ENCODE measurements around the gene PJA2. TPM values are rescaled to one million over a fixed set of nuclear protein-coding genes. Genes with fewer than 3 reads are reported as not detected.

Gene PJA2
- total and polyA plus RNA-seq, 9 of the 15 experiments (the other 6 are each of a cell fraction or from before 2014, with no cell fraction given), result 25.1 to 82.1 (median 50.1) TPM

- no peak overlapping the region for H2AFZ ChIP-seq (ENCODE audit: low read depth, low read length)
- no peak overlapping the region for H3K27ac ChIP-seq (ENCODE audit: extremely low read depth, low read depth, low read length)
- intact Hi-C loops (cut with micrococcal nuclease) (no loop called here), in situ Hi-C loops (cut with MboI) (no loop called here)
- no TSS peak for BruUV-seq (replicated peaks)
- H3K9me1 ChIP-seq (ENCODE audit: control insufficient read depth, insufficient read depth, low read length), result no peaks in the 10 kb centered on the region
- H3K27me3 ChIP-seq (ENCODE audit: control insufficient read depth in 2 of 2, insufficient read depth in 2 of 2, low read length in 2 of 2), result no peaks in the 10 kb centered on the region
- no peak; the same call in 2 of the 3 replicates for ATAC-seq
- TF ChIP-seq CEBPB (tag; IDR thresholded peaks at IDR 0.05) (peak; percentile 49; the same call in 1 of the 2 replicates), TFAM (CRISPR knock-in tag; conservative IDR thresholded peaks at IDR 0.05) (no peak)
- no peaks in the 10 kb centered on the region for H3K9me3 ChIP-seq (replicated peaks; ENCODE audit: control insufficient read depth, insufficient read depth, low read depth, low read length)
- H3K36me3 ChIP-seq (ENCODE audit: control insufficient read depth, insufficient read depth, low read length), result peaks cover 46% of the 10 kb centered on the region
- ChIA-PET CTCF (ENCODE audit: low intra/inter-chr PET ratio) (no interaction called here), POLR2A (no interaction called here)
- no peak overlapping the region for H3K4me3 ChIP-seq
- no peak for DNase-seq (ENCODE audit: extremely low read depth in 1 of 4, low spot score in 3 of 4)
- H3K9ac ChIP-seq (ENCODE audit: insufficient read depth in 1 of 2, low read depth in 2 of 2, low read length in 2 of 2), result no peak overlapping the region
- WGBS (ENCODE audit: insufficient coverage, low coverage, missing lambda C conversion rate), result 91% methylated on average over 2 of the region's 2 CpGs
- H3K79me2 ChIP-seq (ENCODE audit: control insufficient read depth, insufficient read depth, low read length), result no peaks in the 10 kb centered on the region
- FAIRE-seq, result no peak
- no peaks in the 10 kb centered on the region for H3K4me1 ChIP-seq (replicated peaks in 1 of 2; ENCODE audit: control insufficient read depth in 2 of 2, insufficient read depth in 2 of 2, low read length in 2 of 2)
- H3K4me2 ChIP-seq (ENCODE audit: insufficient read depth, low read length), result no peak overlapping the region
- H4K20me1 ChIP-seq (replicated peaks; ENCODE audit: control insufficient read depth, insufficient read depth, low read length), result no peaks in the 10 kb centered on the region; the same call in 1 of the 2 replicates
Measured at GRCh38 chr5:109351988-109352864, 57.5 kb downstream of the PJA2 start.

DNA sequence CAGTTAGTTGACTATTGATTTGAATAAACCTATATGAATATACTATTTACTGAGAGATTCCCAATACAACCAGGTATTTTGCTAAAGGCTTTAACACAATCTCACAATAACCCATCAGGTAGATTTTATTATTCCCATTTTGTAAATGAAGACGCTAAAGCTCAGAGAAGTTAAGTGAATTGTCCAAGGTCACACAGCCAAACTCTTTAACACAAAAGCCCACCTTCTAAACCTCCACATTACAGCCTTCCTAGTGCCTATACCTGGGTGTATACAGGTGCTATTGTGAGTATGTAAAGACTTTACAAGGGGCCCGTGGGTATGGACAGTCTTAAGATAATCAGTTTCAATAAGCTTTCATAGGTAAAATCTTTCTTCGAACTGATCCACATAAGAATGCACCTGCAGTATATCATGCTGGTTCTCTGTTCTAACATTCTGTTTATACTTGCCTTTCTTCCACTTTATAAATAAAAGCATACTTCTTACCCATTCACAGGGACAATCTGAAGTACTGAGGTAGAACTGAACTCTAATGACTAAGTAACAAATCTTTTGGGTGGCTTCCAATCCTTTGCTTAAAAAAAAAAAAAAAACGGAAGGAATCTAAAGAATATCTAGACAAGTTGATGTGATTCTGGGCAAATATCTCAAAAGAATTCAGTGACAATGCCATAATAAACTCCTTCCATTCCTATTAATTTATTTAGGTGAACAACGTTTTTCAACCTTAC, 59.1 kb downstream of the PJA2 start:
- no peak overlapping the region for H3K27ac ChIP-seq (ENCODE audit: extremely low read depth, low read depth, low read length)
- intact Hi-C loops (cut with micrococcal nuclease), result no loop called here
- TF ChIP-seq BCOR (IDR thresholded peaks at IDR 0.05) (peak; percentile 43; the same call in 1 of the 2 replicates), ZNF318 (IDR thresholded peaks at IDR 0.05; ENCODE audit: borderline replicate concordance in 1 of 2, low read depth in 1 of 2) (no peak), ZFP36 (IDR thresholded peaks at IDR 0.05; ENCODE audit: low read depth, low read length, partially characterized antibody) (peak; percentile 57)

More for the DNA sequence above, 59.1 kb downstream of the PJA2 start:
- Histone ChIP-seq H3K79me2 (ENCODE audit: control insufficient read depth, insufficient read depth, low read length) (0 out of 3 replicates have a peak, but pooled peaks cover 3% of the 10 kb centered on the region), H3K27me3 (ENCODE audit: control insufficient read depth in 2 of 2, insufficient read depth in 2 of 2, low read length in 2 of 2) (no peaks in the 10 kb centered on the region), H4K20me1 (replicated peaks; ENCODE audit: control insufficient read depth, insufficient read depth, low read length) (no peaks in the 10 kb centered on the region; the same call in 1 of the 2 replicates), H3K4me2 (ENCODE audit: insufficient read depth, low read length) (no peak overlapping the region), H3K4me3 (no peak overlapping the region), H3K4me1 (replicated peaks in 1 of 2; ENCODE audit: control insufficient read depth in 2 of 2, insufficient read depth in 2 of 2, low read length in 2 of 2) (no peaks in the 10 kb centered on the region), H3K36me3 (ENCODE audit: control insufficient read depth, insufficient read depth, low read length) (peaks cover 51% of the 10 kb centered on the region), H2AFZ (ENCODE audit: low read depth, low read length) (no peak overlapping the region), H3K9me3 (replicated peaks; ENCODE audit: control insufficient read depth, insufficient read depth, low read depth, low read length) (no peaks in the 10 kb centered on the region), H3K9ac (ENCODE audit: insufficient read depth in 1 of 2, low read depth in 2 of 2, low read length in 2 of 2) (no peak overlapping the region), H3K9me1 (ENCODE audit: control insufficient read depth, insufficient read depth, low read length) (no peaks in the 10 kb centered on the region)
- no TSS peak for BruUV-seq (replicated peaks)
- in situ Hi-C loops (cut with MboI), result no loop called here
- ATAC-seq, result no peak
- POLR2A ChIA-PET, result no interaction called here
- FAIRE-seq, result no peak
- CTCF ChIA-PET (ENCODE audit: low intra/inter-chr PET ratio), result no interaction called here
- 65% methylated on average over 5 of the region's 5 CpGs for WGBS (ENCODE audit: insufficient coverage, low coverage, missing lambda C conversion rate)
- DNase-seq (ENCODE audit: extremely low read depth in 1 of 4, low spot score in 3 of 4), result no peak
